Panc1 (cell line): ENCODE data around the gene AGRN. TPM values are rescaled to one million over a fixed set of nuclear protein-coding genes. Genes with fewer than 3 reads are reported as not detected.
A peak's percentile ranks its signal among the peaks of the same experiment; 100 is the strongest.

Source experiments
- ATAC-seq: fragments of 200-7000 bp; cut with Tn5 transposase; 2 replicates; pipeline ENCODE4 v1.9.1; 2020; ENCODE audit warnings: mild to moderate bottlenecking, moderate library complexity
- BruUV-seq: library from RNA; stranded (reverse); fragments of 400-500 nt; replicated peaks from 2 replicates; lab custom pipeline; 2021; lab: Mats Ljungman, UMichigan
- CTCF ChIA-PET: fragments of 300-600 bp; sonication (Branson Sonifier 250); formaldehyde crosslinking; loops from one replicate; lab custom pipeline; 2022; ENCODE audit warnings: antibody characterized with exemption; lab: Charles Lee
- POLR2A ChIA-PET: fragments of 300-600 bp; sonication (Branson Sonifier 250); formaldehyde crosslinking; loops from one replicate; lab custom pipeline; 2022; ENCODE audit warnings: antibody characterized with exemption; lab: Charles Lee
- DNase-seq: peaks from one replicate; pipeline ENCODE4 v3.0.0-alpha.2; 2010; ENCODE audit warnings: low read depth, low spot score
- H3K27ac ChIP-seq: 2 replicates; pipeline ENCODE4 v1.5.1; 2011; ENCODE audit warnings: mild to moderate bottlenecking, low read length, inconsistent platforms
- H3K27me3 ChIP-seq: fragments of 200-500 bp; sonication (Bioruptor generic); 2 replicates; pipeline ENCODE4 v1.6.0; 2014; ENCODE audit warnings: low read length, inconsistent platforms; ENCODE audit not compliant: control insufficient read depth, insufficient read depth
- H3K36me3 ChIP-seq: fragments of 200-500 bp; sonication (Bioruptor generic); 2 replicates; pipeline ENCODE4 v1.5.1; 2014; ENCODE audit warnings: inconsistent platforms, mild to moderate bottlenecking, low read length, moderate library complexity; ENCODE audit not compliant: control insufficient read depth, insufficient read depth
- H3K4me1 ChIP-seq: 2 replicates; pipeline ENCODE4 v1.5.1; 2011; ENCODE audit warnings: inconsistent platforms, mild to moderate bottlenecking, low read length, moderate library complexity; ENCODE audit not compliant: control insufficient read depth, insufficient read depth
- H3K4me3 ChIP-seq, 2 experiments: 2 replicates each; pipeline ENCODE4 v1.5.1; 2011 to 2012; ENCODE audit warnings: low read depth in 2 of 2, low read length in 2 of 2, mild to moderate bottlenecking in 2 of 2, inconsistent platforms in 1 of 2, moderate library complexity in 1 of 2
- H3K9me3 ChIP-seq: fragments of 200-500 bp; sonication (Bioruptor generic); 2 replicates; pipeline ENCODE4 v1.5.1; 2014; ENCODE audit warnings: low read depth, mild to moderate bottlenecking, inconsistent platforms, low read length, moderate library complexity; ENCODE audit not compliant: control insufficient read depth, insufficient read depth
- CTCF ChIP-seq: fragments of 450-650 bp; IDR thresholded peaks from 2 replicates; pipeline ENCODE4 v1.5.1; 2017; ENCODE audit warnings: mild to moderate bottlenecking
- POLR2AphosphoS5 ChIP-seq: IDR thresholded peaks from 2 replicates; pipeline ENCODE4 v1.6.1; 2012; ENCODE audit warnings: mild to moderate bottlenecking, low read depth, low read length, moderate library complexity
- REST ChIP-seq, 2 experiments: IDR thresholded peaks; 2 replicates each; pipeline ENCODE4 v1.6.1; 2011 to 2012; ENCODE audit warnings: low read depth in 2 of 2, control low read depth in 1 of 2, low read length in 1 of 2, mild to moderate bottlenecking in 1 of 2, moderate library complexity in 1 of 2; ENCODE audit not compliant: insufficient read depth in 1 of 2
- SIN3A ChIP-seq: IDR thresholded peaks from 2 replicates; pipeline ENCODE4 v1.6.1; 2012; ENCODE audit warnings: low read depth, mild to moderate bottlenecking, low read length, moderate library complexity, borderline replicate concordance; ENCODE audit not compliant: insufficient read depth
- TCF7L2 ChIP-seq: IDR thresholded peaks from 2 replicates; pipeline ENCODE4 v1.6.1; 2011; ENCODE audit warnings: mild to moderate bottlenecking, low read depth, low read length, inconsistent platforms
- in situ Hi-C: cut with HindIII; loops from 2 replicates; pipeline ENCODE4 v1.10.0; 2016; ENCODE audit warnings: low sequenced_read_pairs, low pct_unique_long_range_greater_than_20kb
- intact Hi-C: fragments of 100-400 bp; cut with micrococcal nuclease; formaldehyde crosslinking; loops from one replicate; pipeline ENCODE4 v1.10.0; 2022; ENCODE audit not compliant: unreplicated experiment
- total RNA-seq: library from RNA; stranded (reverse); gene quantifications from one replicate; pipeline ENCODE4 v1.2.1, GENCODE V29; 2021; ENCODE audit not compliant: unreplicated experiment

AGRN gene
- total RNA-seq, 1 experiment from 2014 or later = 153 TPM

- intact Hi-C loops (no loop called here), in situ Hi-C loops (no loop called here)
- H3K4me1 ChIP-seq = no peaks in the 10 kb centered on the region
- ATAC-seq = no peak
- no peak overlapping the region for H3K4me3 ChIP-seq
- TF ChIP-seq SIN3A (no peak), POLR2AphosphoS5 (no peak), CTCF (no peak)
- CTCF ChIA-PET = no interaction called here
- no peak for DNase-seq
- H3K27ac ChIP-seq = no peak overlapping the region
- POLR2A ChIA-PET = no interaction called here
- no peaks in the 10 kb centered on the region for H3K27me3 ChIP-seq
- H3K36me3 ChIP-seq = no peaks in the 10 kb centered on the region
- peaks cover 3% of the 10 kb centered on the region; the same call in 1 of the 2 replicates for H3K9me3 ChIP-seq
- no TSS peak for BruUV-seq
Observed at GRCh38 chr1:1098681-1099421, 78.9 kb downstream of the AGRN start.

GRCh38 chr1:1099506-1100183 is 79.7 kb downstream of the AGRN start:
- no peak overlapping the region for H3K27ac ChIP-seq
- no peak for TF ChIP-seq POLR2AphosphoS5
- no peak for TF ChIP-seq CTCF
- no peak for TF ChIP-seq TCF7L2
- intact Hi-C loops (no loop called here), in situ Hi-C loops (no loop called here)
- no peaks in the 10 kb centered on the region for H3K4me1 ChIP-seq
- no peak overlapping the region for H3K4me3 ChIP-seq
- H3K9me3 ChIP-seq = peaks cover 3% of the 10 kb centered on the region; the same call in 1 of the 2 replicates
- CTCF ChIA-PET = no interaction called here
- ATAC-seq (no peak), DNase-seq (no peak)
- no peaks in the 10 kb centered on the region for H3K36me3 ChIP-seq
- POLR2A ChIA-PET = no interaction called here
- no peaks in the 10 kb centered on the region for H3K27me3 ChIP-seq
- BruUV-seq = TSS peak; percentile 94

- no peak overlapping the region for H3K27ac ChIP-seq
- no TSS peak for BruUV-seq
- DNase-seq (no peak), ATAC-seq (no peak)
- TF ChIP-seq SIN3A (no peak), REST (IDR thresholded peaks at IDR 0.05; ENCODE audit: insufficient read depth in 1 of 2, low read depth in 2 of 2, low read length in 1 of 2) (no peak), TCF7L2 (no peak), CTCF (no peak), POLR2AphosphoS5 (no peak)
- ChIA-PET POLR2A (no interaction called here), CTCF (no interaction called here)
- no peaks in the 10 kb centered on the region for H3K27me3 ChIP-seq
- peaks cover 3% of the 10 kb centered on the region; the same call in 1 of the 2 replicates for H3K9me3 ChIP-seq
- in situ Hi-C loops = no loop called here
- H3K4me3 ChIP-seq = no peak overlapping the region
- no peaks in the 10 kb centered on the region for H3K4me1 ChIP-seq
- no peaks in the 10 kb centered on the region for H3K36me3 ChIP-seq
- intact Hi-C loops = no loop called here
Observed at GRCh38 chr1:1100296-1100695, 80.4 kb downstream of the AGRN start.
